ENCODE results near the gene CPA5. TPM values are rescaled to one million over a fixed set of nuclear protein-coding genes. Genes with fewer than 3 reads are reported as not detected.

CPA5 gene
- total RNA-seq, 2 experiments from 2014 or later: not detected

- no peak overlapping the region for H3K4me3 Mint-ChIP-seq
- ChIA-PET CTCF (no interaction called here), POLR2A (interaction anchor here (1.1 kb wide), 1 partner anchor 12 kb away, joined by 3 read pairs; no protein-coding TSS in a partner anchor)
- DNase-seq (no peak), ATAC-seq (ENCODE audit: poor library complexity) (no peak)
- Histone ChIP-seq H3K27me3 (ENCODE audit: control insufficient read depth in 1 of 2, insufficient read depth in 2 of 2, low read length in 2 of 2) (no peaks in the 10 kb centered on the region), H3K27ac (ENCODE audit: low read depth in 1 of 2, low read length in 2 of 2) (no peak overlapping the region), H3K4me1 (ENCODE audit: insufficient read depth, low read length) (no peaks in the 10 kb centered on the region), H3K4me3 (ENCODE audit: low read length) (no peak overlapping the region), H3K9me3 (ENCODE audit: control insufficient read depth in 1 of 2, insufficient read depth in 1 of 2, low read length in 2 of 2) (no peaks in the 10 kb centered on the region), H3K36me3 (ENCODE audit: insufficient read depth, low read length) (peaks cover 5% of the 10 kb centered on the region)
- intact Hi-C loops (cut with DNase I, micrococcal nuclease): loop anchor here in 1 of 2 experiments (5.0 kb wide), 1 partner anchor 86 kb away; no protein-coding TSS in a partner anchor
- H3K36me3 Mint-ChIP-seq (ENCODE audit: low read depth): peaks cover 52% of the 10 kb centered on the region
- H3K27me3 Mint-ChIP-seq: no peaks in the 10 kb centered on the region
- H3K27ac Mint-ChIP-seq: no peak overlapping the region
- no peaks in the 10 kb centered on the region for H3K9me3 Mint-ChIP-seq
- TF ChIP-seq, protein P1, sequence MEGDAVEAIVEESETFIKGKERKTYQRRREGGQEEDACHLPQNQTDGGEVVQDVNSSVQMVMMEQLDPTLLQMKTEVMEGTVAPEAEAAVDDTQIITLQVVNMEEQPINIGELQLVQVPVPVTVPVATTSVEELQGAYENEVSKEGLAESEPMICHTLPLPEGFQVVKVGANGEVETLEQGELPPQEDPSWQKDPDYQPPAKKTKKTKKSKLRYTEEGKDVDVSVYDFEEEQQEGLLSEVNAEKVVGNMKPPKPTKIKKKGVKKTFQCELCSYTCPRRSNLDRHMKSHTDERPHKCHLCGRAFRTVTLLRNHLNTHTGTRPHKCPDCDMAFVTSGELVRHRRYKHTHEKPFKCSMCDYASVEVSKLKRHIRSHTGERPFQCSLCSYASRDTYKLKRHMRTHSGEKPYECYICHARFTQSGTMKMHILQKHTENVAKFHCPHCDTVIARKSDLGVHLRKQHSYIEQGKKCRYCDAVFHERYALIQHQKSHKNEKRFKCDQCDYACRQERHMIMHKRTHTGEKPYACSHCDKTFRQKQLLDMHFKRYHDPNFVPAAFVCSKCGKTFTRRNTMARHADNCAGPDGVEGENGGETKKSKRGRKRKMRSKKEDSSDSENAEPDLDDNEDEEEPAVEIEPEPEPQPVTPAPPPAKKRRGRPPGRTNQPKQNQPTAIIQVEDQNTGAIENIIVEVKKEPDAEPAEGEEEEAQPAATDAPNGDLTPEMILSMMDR (IDR thresholded peaks at IDR 0.05): no peak
- H3K4me1 Mint-ChIP-seq (ENCODE audit: low read depth): no peaks in the 10 kb centered on the region
Measured at GRCh38 chr7:130401578-130401977, 57.0 kb downstream of the CPA5 start.

DNA sequence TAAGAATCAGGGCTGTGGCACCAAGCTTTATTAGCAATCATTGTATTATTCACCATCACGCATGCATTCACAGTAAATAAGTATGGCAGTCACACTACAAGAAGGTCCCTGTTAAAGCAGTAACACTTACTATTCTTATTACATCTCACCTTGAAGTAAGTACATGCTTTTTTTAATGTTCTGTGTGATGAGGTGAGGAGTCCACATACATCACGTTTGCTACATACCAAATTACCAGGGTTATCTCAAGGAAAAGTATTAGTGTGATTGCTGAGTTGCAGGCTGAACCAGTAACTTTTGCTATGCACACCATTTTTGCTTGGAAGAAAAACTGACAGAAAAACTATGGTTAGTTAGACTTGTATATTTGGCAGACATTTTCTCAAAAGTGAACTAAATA, 60.4 kb downstream of the CPA5 start:
- no peaks in the 10 kb centered on the region for H3K4me1 ChIP-seq (ENCODE audit: insufficient read depth, low read length)
- peaks cover 36% of the 10 kb centered on the region for H3K36me3 Mint-ChIP-seq (ENCODE audit: low read depth)
- no peak overlapping the region for H3K27ac Mint-ChIP-seq
- H3K27ac ChIP-seq (ENCODE audit: low read depth in 1 of 2, low read length in 2 of 2): no peak overlapping the region
- ATAC-seq (ENCODE audit: poor library complexity) (no peak), DNase-seq (no peak)
- no peaks in the 10 kb centered on the region for H3K9me3 ChIP-seq (ENCODE audit: control insufficient read depth in 1 of 2, insufficient read depth in 1 of 2, low read length in 2 of 2)
- intact Hi-C loops (cut with DNase I, micrococcal nuclease): no loop called here
- TF ChIP-seq, protein P1 (IDR thresholded peaks at IDR 0.05): no peak
- H3K4me1 Mint-ChIP-seq (ENCODE audit: low read depth): peaks cover 7% of the 10 kb centered on the region
- H3K27me3 Mint-ChIP-seq: no peaks in the 10 kb centered on the region
- peaks cover 5% of the 10 kb centered on the region for H3K36me3 ChIP-seq (ENCODE audit: insufficient read depth, low read length)
- ChIA-PET POLR2A (no interaction called here), CTCF (interaction anchor here (1.4 kb wide), 1 partner anchor 10 kb away, joined by 4 read pairs; no protein-coding TSS in a partner anchor)
- no peak overlapping the region for H3K4me3 ChIP-seq (ENCODE audit: low read length)
- no peak overlapping the region for H3K4me3 Mint-ChIP-seq
- no peaks in the 10 kb centered on the region for H3K9me3 Mint-ChIP-seq
- H3K27me3 ChIP-seq (ENCODE audit: control insufficient read depth in 1 of 2, insufficient read depth in 2 of 2, low read length in 2 of 2): no peaks in the 10 kb centered on the region

- Histone ChIP-seq H3K27me3 (ENCODE audit: control insufficient read depth in 1 of 2, insufficient read depth in 2 of 2, low read length in 2 of 2) (no peaks in the 10 kb centered on the region), H3K4me1 (ENCODE audit: insufficient read depth, low read length) (no peaks in the 10 kb centered on the region), H3K27ac (ENCODE audit: low read depth in 1 of 2, low read length in 2 of 2) (no peak overlapping the region), H3K36me3 (ENCODE audit: insufficient read depth, low read length) (no peaks in the 10 kb centered on the region), H3K4me3 (ENCODE audit: low read length) (no peak overlapping the region), H3K9me3 (ENCODE audit: control insufficient read depth in 1 of 2, insufficient read depth in 1 of 2, low read length in 2 of 2) (no peaks in the 10 kb centered on the region)
- no peak for ATAC-seq (ENCODE audit: poor library complexity)
- no peak for DNase-seq
- Mint-ChIP-seq H3K36me3 (ENCODE audit: low read depth) (peaks cover 3% of the 10 kb centered on the region), H3K27me3 (no peaks in the 10 kb centered on the region), H3K4me1 (ENCODE audit: low read depth) (peaks cover 29% of the 10 kb centered on the region), H3K4me3 (no peak overlapping the region), H3K27ac (no peak overlapping the region), H3K9me3 (no peaks in the 10 kb centered on the region)
- intact Hi-C loops (cut with DNase I, micrococcal nuclease): no loop called here
- ChIA-PET POLR2A (no interaction called here), CTCF (no interaction called here)
- TF ChIP-seq, protein P1 (IDR thresholded peaks at IDR 0.05): no peak
Measured at GRCh38 chr7:130409067-130409711, 64.6 kb downstream of the CPA5 start.

All from CD4-positive, alpha-beta T cell (primary cell).